OCI-LY3 (cell line): ENCODE results near the gene RFTN2.
A peak's percentile ranks its signal among the peaks of the same experiment; 100 is the strongest.

Experiments
- H2AFZ ChIP-seq: fragments of 200-600, 300-600 bp; shearing (Covaris generic); 2 replicates; pipeline ENCODE4 v1.6.0; 2014; ENCODE audit warnings: antibody characterized with exemption, low read depth, low read length
- H3K27ac ChIP-seq: fragments of 200-600, 300-600 bp; sonication (generic); 2 replicates; pipeline ENCODE4 v1.5.1; 2014; ENCODE audit warnings: mild to moderate bottlenecking, low read length, moderate library complexity, mixed read lengths
- H3K27me3 ChIP-seq: fragments of 200-600, 300-600 bp; sonication (generic); 2 replicates; pipeline ENCODE4 v1.6.1; 2014; ENCODE audit warnings: low read depth, low read length, mixed read lengths
- H3K36me3 ChIP-seq: fragments of 200-600, 300-600 bp; sonication (generic); replicated peaks from 2 replicates; pipeline ENCODE3; 2014; ENCODE audit warnings: low read depth, low read length, mixed read lengths
- H3K4me1 ChIP-seq: fragments of 300-600, 200-600 bp; sonication (generic); 2 replicates; pipeline ENCODE4 v1.6.1; 2014; ENCODE audit warnings: low read length, mixed read lengths
- H3K4me2 ChIP-seq: fragments of 200-600, 300-600 bp; sonication (generic); 2 replicates; pipeline ENCODE4 v1.6.1; 2014; ENCODE audit warnings: low read length, mixed read lengths
- H3K4me3 ChIP-seq: fragments of 300-600, 200-600 bp; sonication (generic); 2 replicates; pipeline ENCODE4 v1.5.1; 2014; ENCODE audit warnings: antibody characterized with exemption, mild to moderate bottlenecking, low read length, moderate library complexity
- H3K79me2 ChIP-seq: fragments of 300-600, 200-600 bp; shearing (Covaris generic); 2 replicates; pipeline ENCODE4 v1.6.1; 2014; ENCODE audit warnings: mild to moderate bottlenecking, low read length, mixed read lengths
- H3K9ac ChIP-seq: fragments of 300-600, 200-600 bp; shearing (Covaris generic); 2 replicates; pipeline ENCODE4 v1.6.0; 2014; ENCODE audit warnings: mild to moderate bottlenecking, low read length, moderate library complexity
- H3K9me3 ChIP-seq: fragments of 200-600, 300-600 bp; shearing (Covaris generic); 2 replicates; pipeline ENCODE4 v1.6.1; 2014; ENCODE audit warnings: low read length, mixed read lengths; ENCODE audit not compliant: insufficient read depth
- H4K20me1 ChIP-seq: fragments of 200-600, 300-600 bp; sonication (generic); 2 replicates; pipeline ENCODE4 v1.6.1; 2016; ENCODE audit warnings: low read length, mixed read lengths; ENCODE audit not compliant: insufficient read depth
- CTCF ChIP-seq: fragments of 200-600, 300-600 bp; sonication (generic); IDR thresholded peaks from 2 replicates; pipeline ENCODE4 v1.5.1; 2014; ENCODE audit warnings: antibody characterized with exemption, low read length, low read depth
- EZH2phosphoT487 ChIP-seq: fragments of 200-600 bp; shearing (Covaris generic); IDR thresholded peaks from 2 replicates; pipeline ENCODE4 v1.6.1; 2018; ENCODE audit warnings: antibody characterized with exemption, mixed run types, low read depth

The RFTN2 gene

GRCh38 chr2:197614532-197614931, 60.9 kb downstream of the RFTN2 start:
- no peaks in the 10 kb centered on the region for H4K20me1 ChIP-seq
- TF ChIP-seq EZH2phosphoT487 (no peak), CTCF (no peak)
- H3K4me2 ChIP-seq, result no peak overlapping the region
- H3K79me2 ChIP-seq, result no peaks in the 10 kb centered on the region
- no peak overlapping the region for H3K4me3 ChIP-seq
- H3K36me3 ChIP-seq, result no peaks in the 10 kb centered on the region
- H3K27ac ChIP-seq, result no peak overlapping the region
- no peaks in the 10 kb centered on the region for H3K4me1 ChIP-seq
- H3K9ac ChIP-seq, result no peak overlapping the region
- H2AFZ ChIP-seq, result no peak overlapping the region
- H3K9me3 ChIP-seq, result no peaks in the 10 kb centered on the region
- no peaks in the 10 kb centered on the region for H3K27me3 ChIP-seq

GRCh38 chr2:197613509-197613987, 61.8 kb downstream of the RFTN2 start:
- no peak overlapping the region for H2AFZ ChIP-seq
- no peak overlapping the region for H3K4me2 ChIP-seq
- no peaks in the 10 kb centered on the region for H3K36me3 ChIP-seq
- H3K79me2 ChIP-seq, result no peaks in the 10 kb centered on the region
- H3K27me3 ChIP-seq, result no peaks in the 10 kb centered on the region
- no peaks in the 10 kb centered on the region for H3K9me3 ChIP-seq
- TF ChIP-seq EZH2phosphoT487, result no peak
- no peak for TF ChIP-seq CTCF
- no peaks in the 10 kb centered on the region for H3K4me1 ChIP-seq
- no peak overlapping the region for H3K4me3 ChIP-seq
- H3K27ac ChIP-seq, result no peak overlapping the region
- H4K20me1 ChIP-seq, result no peaks in the 10 kb centered on the region
- H3K9ac ChIP-seq, result no peak overlapping the region

GRCh38 chr2:197606180-197606579, 69.2 kb downstream of the RFTN2 start:
- peak overlapping the region; percentile 50 for H3K27ac ChIP-seq
- no peaks in the 10 kb centered on the region for H3K36me3 ChIP-seq
- H3K27me3 ChIP-seq, result no peaks in the 10 kb centered on the region
- H3K9me3 ChIP-seq, result no peaks in the 10 kb centered on the region
- peak overlapping the region; percentile 61 for H3K4me2 ChIP-seq
- no peak for TF ChIP-seq EZH2phosphoT487
- TF ChIP-seq CTCF, result no peak
- H2AFZ ChIP-seq, result no peak overlapping the region
- H4K20me1 ChIP-seq, result no peaks in the 10 kb centered on the region
- H3K4me3 ChIP-seq, result 0 out of 2 replicates have a peak overlapping the region, but pooled peaks have one; percentile 9
- H3K9ac ChIP-seq, result no peak overlapping the region
- peaks cover 20% of the 10 kb centered on the region for H3K4me1 ChIP-seq
- H3K79me2 ChIP-seq, result no peaks in the 10 kb centered on the region

- no peaks in the 10 kb centered on the region for H3K79me2 ChIP-seq
- no peak overlapping the region for H3K9ac ChIP-seq
- no peaks in the 10 kb centered on the region for H3K36me3 ChIP-seq
- H3K27ac ChIP-seq, result no peak overlapping the region
- H2AFZ ChIP-seq, result no peak overlapping the region
- H3K9me3 ChIP-seq, result no peaks in the 10 kb centered on the region
- H3K4me2 ChIP-seq, result no peak overlapping the region
- H3K27me3 ChIP-seq, result 0 out of 2 replicates have a peak, but pooled peaks cover 2% of the 10 kb centered on the region
- H3K4me1 ChIP-seq, result peaks cover 26% of the 10 kb centered on the region
- TF ChIP-seq CTCF (no peak), EZH2phosphoT487 (no peak)
- H3K4me3 ChIP-seq, result no peak overlapping the region
- H4K20me1 ChIP-seq, result no peaks in the 10 kb centered on the region
These were observed 71.1 kb downstream of the RFTN2 start for GRCh38 chr2:197604117-197604860.
